Activated naive CD4-positive, alpha-beta T cell treated with anti-CD3 and anti-CD28 coated beads, Interleukin-2, amount 50 U/mL, for 16 hours (primary cell): ENCODE results near the gene PTPRA.

Source experiments
- DNase-seq: peaks from one replicate; pipeline ENCODE4 v3.0.0-alpha.2; 2020

PTPRA gene

DNA sequence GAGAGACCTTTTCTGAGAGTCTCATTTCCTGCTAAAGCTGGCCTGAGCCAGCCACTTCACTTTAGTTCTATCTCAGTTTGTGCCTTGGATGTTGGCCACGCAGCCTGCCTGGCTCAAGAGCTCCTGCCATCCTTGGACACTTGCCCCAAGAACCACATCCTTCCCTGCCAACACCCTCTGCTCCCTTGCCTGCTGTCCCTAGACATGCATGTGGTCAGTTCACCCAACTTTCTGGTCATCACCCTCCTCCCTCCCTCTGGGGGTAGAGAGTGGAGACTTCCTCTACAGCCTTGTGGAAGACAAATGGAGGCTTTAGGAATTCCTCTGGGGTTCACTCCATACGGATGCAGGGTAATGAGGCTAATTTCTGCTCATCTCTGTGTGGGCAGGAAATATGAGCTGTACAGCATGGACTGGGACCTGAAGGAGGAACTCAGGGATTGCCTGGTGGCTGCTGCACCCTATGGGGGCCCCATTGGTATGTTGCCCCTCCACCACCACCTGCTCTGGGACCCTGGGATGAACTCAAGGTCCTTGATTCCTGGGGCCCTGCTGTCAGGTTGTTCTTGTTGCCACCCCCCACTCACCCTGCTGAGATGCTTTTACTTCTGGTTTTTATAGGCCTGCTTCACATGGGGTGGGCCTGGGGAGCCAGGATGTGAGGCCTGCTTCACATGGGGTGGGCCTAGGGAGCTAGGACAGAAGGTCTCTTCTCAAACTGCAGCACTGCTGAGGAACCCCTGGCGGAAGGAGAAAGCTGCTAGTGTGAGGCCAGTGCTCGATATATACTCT, 13.8 kb upstream of the PTPRA start:
- no peak for DNase-seq

DNA sequence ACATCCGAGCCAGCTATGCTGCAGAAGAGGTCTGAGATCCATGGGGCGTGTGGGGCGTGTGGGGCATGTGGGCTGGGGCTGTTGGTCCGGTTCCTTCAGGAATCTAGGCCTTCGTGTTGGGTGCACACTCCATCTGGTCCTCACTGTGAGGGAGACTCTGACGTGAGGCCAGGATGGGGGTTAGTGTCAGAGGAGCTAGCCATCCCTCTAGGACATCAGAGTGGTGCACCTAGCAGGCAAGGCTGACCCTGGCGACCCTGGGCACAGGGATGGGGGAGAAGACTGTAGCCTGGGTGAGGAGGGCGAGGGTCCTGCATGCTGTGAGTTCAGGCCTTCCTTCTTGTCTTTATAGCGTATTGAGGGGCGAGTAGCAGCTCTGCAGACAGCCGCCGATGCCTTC, 8.7 kb upstream of the PTPRA start:
- no peak for DNase-seq

DNA sequence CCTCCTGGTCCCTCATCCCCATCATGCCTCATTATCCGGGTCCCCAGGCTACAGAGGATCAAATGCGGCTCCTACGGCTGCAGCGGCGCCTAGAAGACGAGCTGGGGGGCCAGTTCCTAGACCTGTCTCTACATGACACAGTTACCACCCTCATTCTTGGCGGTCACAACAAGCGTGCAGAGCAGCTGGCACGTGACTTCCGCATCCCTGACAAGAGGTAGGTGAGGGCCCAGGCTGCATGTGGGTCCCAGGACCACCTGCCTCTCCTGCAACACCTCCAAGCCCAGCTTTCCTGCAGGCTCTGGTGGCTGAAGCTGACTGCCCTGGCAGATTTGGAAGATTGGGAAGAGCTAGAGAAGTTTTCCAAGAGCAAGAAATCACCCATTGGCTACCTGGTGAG, 8.2 kb upstream of the PTPRA start:
- no peak for DNase-seq

DNA sequence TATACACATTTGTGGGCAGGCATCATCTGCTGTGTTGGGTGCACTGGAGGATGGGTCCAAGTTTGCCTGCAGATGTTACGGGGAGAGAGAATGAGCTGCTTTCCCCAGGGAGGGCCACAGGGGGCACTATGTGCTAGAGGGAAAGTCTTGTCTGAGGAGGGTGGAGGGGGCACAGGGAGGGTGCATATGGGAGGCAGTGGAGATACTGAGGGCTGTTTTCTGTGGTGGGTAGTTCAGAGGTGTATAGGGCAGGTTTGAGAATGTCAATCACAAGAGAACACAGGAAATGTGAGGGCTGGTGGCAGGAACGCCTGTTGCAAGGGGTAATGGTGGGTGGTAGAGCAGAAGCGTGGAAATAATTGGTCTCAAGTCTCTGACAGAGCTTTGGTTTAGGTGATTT, 7.7 kb upstream of the PTPRA start:
- peak; percentile 45 for DNase-seq

DNA sequence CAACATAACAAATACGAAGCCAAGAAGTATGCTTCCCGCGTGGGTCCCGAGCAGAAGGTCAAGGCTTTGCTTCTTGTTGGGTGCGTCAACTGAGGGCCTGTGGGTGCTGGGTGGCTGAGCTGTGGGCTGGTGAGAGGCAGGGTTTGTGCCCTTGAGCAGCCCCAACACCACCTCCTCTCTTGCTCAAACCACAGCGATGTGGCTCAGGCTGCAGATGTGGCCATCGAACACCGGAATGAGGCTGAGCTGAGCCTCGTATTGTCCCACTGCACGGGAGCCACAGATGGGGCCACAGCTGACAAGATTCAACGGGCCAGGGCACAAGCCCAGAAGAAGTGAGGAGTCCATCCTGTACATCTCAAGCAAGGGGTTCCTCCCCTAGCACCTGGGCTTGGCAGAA, 7.0 kb upstream of the PTPRA start:
- DNase-seq: no peak

DNA sequence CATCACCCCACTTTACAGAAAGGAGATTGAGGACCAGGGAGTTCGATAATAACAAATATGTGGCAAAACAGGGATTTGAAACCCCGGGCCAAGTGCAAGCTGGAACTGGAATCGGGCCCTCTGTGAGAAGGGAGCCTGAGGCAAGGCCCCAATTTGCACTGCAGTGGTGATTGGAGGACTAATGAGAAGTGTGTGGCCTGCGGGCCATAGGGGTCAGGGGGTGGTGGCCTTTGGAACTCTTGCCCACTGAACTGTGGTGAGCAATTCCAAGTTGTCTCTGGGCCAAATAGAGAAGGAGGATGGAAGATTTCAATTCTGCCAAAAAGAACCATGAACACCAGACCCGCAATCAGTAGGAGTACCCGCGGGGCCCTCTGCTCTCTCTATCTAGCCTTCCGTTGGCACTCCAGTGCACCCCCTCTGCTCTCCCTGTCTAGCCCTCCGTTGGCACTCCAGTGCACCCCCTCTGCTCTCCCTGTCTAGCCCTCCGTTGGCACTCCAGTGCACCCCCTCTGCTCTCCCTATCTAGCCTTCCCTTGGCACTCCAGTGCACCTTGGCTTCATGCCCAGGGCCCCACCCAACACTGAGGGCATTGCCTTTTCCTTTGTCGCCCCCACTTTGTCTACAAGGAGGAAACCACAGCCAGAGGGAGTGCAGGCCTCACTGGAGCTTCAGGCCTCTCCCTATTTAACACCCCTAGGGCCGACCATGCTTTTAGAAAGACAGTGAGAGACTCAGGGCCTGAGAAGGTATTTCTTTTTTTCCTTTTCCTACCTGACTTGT, 6.0 kb upstream of the PTPRA start:
- no peak for DNase-seq

DNA sequence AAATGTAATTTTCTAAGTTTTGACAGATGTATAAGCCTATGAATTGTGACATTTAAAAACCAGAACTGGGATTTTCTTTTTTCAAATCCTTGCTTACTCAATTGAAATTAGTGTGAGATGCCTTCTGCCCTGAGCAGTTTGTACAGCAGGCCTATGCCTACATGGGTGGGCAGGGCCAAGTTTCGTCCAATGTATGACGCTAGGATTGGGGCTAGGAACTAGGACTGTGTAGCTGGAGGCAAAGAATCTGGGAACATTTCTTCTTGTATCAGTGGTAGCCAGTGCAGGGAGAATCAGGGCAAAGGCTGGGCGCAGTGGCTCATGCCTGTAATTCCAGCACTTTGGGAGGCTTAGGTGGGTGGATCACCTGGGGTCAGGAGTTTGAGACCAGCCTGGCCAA, 3.9 kb upstream of the PTPRA start:
- DNase-seq: no peak

DNA sequence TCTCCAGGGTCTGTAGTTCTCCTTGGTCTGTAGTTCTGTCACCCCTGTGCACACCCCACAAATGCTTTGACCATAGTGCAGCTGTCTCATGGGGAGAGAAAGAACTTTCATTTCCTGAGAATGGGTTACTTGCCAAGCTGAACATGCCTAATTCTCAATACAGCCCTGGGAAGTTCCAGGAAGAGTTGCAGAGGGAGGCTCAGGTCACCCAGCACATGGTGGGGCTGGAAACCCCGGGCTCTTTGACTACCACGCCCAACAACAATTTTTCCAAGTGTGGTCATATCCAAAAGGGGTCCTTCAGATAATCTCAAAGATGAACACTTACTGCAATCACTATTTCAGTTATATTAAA, 2.2 kb upstream of the PTPRA start:
- no peak for DNase-seq

DNA sequence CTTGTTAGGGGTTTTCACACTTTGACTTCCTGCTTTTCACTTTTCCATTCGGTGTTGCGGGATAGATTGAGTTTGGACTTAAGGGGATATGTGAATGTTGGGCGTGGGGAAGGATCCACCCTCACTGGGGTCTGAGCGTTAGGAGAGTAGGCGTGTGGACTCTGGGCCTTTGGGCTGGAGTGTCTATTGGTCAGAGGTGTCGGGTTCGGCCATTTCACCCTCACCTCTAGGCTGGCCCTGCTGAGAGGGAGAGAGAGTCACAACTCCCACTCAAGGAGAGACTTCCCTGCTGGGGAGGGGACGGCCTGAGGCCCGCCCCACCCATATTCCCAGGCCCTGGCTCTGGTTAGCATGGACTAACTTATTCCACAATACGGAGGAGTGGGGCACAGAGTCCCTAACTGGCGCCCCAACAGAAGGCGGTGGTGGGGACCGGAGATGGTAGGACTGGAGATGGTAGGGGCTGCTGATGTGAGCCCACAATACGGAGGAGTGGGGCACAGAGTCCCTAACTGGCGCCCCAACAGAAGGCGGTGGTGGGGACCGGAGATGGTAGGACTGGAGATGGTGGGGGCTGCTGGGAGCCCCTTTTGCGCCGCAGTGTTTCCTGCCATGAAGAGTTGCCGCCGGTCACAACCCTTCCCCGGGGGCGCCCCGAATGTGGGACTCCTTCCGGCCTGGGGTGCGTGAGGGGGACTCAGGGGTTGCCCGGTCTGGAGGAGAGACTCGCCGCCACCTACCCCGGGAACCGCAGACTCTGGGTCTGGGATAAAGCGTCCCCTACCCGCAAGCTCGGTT, 1.4 kb upstream of the PTPRA start:
- peak; percentile 35 for DNase-seq

DNA sequence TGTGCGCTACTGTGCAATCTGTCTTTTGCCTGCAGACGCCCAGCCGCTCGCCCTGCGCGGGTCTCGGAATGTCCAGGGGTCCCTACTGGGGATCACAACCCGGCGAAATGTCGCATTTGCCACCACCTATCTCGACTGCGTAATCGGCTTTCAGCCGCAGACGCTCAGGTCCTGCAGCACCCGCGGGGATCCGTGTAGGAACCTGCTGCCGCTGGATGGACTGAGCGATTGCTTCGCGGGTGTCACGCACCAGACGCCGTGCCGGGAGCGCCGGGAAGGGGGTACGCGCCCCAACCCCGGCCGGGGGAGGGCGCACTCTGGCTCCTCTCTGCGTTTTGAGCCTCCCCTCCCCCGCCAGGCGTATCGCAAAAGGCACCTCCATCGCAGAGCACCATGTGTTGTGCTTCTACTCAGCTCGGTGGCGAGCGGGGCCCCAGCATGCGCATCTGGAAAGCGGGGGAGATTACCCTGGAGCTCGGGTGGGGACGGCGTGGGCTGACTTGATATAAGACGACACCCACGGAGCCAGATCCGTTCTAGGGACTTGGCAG, 747 bp upstream of the PTPRA start:
- DNase-seq: peak; percentile 84

DNA sequence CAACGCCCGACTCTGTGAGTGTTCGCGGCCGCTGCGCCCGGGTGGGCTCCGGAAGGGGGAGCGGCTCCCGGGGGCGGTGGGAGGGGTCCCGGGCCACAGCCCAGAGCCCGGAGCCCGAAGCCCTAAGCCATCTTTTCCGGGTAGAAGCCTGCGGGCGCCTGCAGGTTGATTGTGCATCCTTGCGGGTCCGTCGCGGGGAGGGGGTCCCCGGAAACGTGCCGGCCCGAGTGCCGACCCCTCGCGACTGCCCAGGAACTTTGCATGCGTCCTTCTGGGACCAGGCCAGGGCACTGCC, 413 bp downstream of the PTPRA start:
- DNase-seq: peak; percentile 60

DNA sequence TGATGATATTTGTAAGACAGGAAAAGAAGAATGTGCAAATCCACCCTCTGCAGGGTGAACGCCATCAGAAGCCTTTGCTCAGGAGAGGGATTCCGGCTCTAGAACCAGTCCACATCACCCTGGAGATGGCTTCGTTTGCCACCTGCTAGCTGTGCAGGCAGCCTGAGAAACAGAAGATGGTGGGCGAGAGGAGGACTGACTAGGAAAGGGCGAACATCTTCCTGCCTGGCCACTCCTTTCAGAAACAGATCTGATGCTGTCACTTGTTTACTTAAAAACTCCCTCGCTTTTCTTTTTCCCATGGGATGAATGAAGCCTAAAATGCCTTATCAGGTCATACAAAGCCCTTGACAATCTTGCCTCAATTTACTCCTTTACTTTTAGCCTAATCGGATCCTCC, 1.2 kb downstream of the PTPRA start:
- no peak for DNase-seq

DNA sequence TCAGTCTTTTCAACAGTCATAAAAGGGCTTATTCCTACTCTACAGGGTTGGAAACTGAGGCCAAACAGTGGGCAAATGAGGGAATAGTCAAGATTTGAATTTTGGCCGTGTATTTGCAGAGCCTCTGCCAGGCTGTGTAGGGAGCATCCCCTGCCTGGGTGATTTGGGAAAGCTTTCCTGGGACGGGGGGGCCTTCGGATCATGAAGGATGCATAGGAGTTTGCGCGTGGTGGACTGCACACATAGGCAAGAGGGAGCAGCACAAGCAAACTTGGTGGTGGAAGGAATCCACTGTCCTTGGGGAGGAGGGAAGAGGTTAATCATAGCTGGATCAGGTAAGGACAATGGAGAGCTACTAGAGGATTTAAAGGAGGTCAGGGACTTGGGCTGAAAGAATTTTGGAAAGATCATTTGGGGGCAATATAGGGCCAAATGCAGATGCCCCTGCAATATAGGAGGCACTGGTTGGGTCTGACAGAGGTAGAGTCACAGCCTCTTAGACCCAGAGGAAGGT, 2.5 kb downstream of the PTPRA start:
- no peak for DNase-seq

DNA sequence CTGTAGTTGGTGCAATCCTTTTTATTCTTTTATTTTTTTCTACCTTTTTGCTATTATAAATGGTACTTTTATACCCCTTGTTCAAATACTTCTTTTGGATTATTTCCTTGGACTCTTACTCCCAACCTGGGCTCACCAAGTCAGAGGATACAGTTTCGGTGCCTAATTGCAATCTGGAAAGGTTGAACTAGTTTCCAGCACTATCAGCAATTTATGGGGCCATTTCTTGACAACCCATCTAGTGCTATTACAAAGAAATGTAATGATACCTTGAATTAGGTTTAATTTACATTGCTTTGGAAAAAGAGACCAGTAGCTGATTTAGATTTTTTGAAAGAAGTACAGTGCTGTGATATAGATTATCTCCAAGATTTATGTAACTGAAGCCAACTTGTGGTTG, 5.2 kb downstream of the PTPRA start:
- no peak for DNase-seq

DNA sequence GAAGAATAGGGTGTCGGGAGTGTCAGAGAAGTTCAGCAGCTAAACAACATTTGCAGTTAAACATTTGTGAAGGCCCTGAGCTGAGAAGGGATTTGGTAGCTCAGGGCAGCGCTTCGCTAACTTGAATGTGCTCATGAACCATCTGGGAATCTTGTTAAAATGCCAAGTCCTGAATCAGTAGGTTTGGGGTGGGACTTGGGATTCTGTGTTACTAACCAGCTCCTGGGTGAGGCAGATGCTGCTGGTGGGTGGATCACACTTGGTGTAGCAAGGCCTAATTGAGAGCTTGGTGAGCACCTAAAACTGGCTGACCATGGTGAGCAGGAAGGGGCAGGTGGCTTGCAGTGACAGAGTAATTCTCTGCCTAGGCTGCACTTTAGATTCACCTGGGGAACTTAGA, 5.9 kb downstream of the PTPRA start:
- no peak for DNase-seq

DNA sequence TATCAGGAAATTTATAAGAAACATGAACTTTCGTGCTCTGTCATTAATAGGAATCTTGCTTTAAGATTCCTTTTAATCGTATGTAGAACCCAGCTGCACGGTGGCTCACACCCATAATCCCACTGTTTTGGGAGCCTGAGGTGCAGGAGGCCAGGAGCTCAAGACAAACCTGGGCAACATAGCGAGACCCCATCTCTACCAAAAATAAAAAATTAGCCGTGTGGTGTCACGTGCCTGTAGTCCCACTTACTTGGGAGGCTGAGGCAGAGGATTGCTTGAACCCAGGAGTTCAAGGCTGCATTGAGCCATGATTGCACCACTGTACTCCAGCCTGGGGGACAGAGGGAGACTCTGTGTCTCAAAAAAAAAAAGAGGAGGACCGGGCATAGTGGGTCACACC, 7.4 kb downstream of the PTPRA start:
- DNase-seq: no peak

DNA sequence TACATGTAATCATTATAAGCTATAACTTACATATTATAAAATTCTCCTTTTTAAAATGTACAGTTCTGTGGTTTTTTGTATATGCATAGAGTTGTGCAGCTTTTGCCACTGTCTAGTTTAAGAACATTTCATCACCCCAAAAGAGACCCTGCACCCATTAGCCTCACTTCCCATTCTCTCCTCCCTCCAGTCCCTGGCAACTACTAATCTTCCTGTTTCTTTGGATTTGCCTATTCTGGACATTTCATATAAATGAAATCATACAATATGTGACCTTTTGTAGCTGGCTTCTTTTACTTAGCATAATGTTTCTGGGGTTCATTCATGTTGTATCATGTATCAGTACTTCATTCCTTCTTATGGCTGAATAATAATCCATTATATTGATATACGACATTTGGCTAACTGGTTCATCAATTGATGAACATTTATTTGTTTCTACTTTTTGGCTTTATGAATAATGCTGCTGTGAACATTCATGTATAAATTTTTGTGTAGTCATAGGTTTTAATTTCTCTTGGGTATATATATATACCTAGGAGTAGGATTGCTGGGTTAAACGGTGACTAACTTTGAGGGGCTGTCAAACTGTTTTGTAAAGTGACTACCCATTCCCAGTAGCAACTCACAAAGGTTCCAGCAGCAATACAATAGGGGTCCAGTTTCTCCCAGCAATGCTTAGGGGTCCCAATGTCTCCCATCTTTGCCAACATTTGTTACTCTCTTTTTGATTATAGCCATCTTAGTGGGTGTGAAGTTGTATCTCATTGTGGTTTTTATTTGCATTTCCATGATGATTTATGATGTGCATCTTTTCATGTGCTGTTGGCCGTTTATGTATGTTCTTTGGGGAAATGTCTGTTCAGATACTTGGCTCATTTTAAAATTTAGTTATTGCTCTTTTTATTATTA, 10.7 kb downstream of the PTPRA start:
- no peak for DNase-seq

DNA sequence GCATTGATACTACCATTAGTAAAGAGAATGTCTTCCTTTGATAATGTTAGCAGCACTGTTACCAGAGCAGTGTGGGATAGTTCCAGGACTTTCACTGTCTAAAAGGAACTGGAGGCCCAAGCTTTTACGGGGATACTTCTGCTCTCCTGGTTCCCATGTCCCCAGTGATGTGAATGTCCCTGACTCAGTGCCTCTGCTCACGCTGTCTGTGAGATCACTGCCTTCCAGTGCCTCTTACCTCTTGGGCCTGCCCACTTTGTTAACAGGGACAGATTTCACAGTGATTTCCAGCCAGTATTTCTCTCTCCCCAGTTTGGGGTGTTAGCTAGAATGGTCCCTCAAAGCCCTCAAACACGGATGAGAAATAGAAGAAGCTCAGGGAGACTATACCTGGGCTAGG, 14.4 kb downstream of the PTPRA start:
- no peak for DNase-seq

DNA sequence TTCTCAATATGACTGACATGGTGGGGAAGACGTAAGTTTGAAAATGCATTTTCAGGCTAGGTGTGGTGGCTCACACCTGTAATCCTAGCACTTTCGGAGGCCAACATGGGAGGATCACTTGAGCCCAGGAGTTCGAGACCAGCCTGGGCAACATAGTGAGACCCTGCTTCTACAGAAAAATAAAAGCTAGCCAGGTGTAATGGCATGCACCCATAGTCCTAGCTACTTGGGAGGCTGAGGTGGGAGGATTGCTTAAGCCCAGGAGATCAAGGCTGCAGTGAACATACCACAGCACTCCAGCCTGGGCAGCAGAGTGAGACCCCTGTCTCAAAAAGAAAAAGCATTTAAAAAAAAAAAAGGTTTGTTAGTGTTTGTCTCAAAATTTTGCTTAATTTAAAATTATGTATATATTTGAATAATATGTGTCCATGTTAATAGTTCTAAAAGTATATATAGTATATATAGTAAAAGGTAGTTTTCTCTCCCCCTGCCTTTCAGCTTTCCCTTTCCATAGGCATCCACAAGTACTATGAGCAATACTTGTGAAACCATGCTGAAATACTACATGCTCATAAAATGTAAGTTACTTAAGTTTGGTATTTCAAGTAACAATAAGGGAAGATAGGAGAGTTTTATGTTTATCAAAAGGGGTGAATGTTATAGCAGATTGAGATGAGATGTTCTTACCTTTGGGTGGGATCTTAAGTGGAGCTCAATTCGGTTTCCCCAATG, 15.1 kb downstream of the PTPRA start:
- DNase-seq: no peak

DNA sequence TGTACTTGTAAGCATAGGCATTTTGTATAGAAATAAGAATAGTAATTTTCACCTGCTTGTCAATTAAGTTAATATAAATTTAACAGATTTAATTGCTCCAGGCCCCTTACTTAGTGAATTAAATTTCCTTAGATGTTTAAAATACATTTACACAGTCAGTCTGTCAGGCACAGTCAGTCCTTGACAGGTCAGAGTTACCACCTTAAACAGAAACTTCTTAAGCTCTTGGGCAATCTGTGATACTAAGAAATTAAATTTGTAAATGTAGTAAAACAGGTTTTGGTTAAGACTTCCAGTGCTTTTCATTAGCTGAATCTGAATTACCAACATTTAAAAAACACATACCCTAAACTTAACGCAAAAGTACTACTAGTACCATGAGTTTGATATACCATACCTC, 15.9 kb downstream of the PTPRA start:
- no peak for DNase-seq

DNA sequence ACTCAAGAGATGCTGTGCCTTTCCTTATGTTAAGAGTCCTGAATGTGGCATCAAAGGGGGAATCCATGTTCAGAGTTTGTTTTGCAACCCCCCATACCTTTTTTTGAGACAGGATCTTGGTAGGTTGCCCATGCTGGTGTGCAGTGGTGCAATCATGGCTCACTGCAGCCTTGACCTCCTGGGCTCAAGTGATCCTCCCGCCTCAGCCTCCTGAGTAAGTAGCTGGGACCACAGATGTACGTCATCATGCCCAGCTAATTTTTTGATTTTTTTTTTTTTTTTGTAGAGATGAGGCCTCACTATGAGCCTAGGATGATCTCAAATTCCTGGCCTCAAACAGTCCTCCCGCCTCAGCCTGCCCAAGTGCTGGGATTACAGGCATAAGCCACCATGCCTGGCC, 16.5 kb downstream of the PTPRA start:
- no peak for DNase-seq

DNA sequence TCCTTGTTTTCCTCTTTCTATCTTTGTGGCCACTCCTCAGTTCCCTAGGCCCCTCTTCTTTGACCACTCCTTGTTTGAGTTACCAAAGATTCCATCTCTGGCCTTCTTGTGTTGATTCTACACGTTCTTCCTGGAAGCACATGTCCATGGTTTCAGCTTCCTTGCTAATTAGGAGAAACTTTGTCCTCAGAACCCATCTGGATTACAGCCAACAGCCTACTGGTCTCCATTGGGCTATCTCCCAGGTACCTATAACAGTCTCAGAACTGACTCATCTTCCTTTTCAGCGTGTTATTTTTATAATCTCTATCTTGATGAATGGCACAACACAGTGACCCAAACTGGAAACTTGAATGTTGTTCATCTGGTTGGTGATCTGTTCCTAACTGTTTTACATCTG, 17.5 kb downstream of the PTPRA start:
- DNase-seq: no peak
